ENCODE data around the gene ANKH.

ANKH gene

DNA sequence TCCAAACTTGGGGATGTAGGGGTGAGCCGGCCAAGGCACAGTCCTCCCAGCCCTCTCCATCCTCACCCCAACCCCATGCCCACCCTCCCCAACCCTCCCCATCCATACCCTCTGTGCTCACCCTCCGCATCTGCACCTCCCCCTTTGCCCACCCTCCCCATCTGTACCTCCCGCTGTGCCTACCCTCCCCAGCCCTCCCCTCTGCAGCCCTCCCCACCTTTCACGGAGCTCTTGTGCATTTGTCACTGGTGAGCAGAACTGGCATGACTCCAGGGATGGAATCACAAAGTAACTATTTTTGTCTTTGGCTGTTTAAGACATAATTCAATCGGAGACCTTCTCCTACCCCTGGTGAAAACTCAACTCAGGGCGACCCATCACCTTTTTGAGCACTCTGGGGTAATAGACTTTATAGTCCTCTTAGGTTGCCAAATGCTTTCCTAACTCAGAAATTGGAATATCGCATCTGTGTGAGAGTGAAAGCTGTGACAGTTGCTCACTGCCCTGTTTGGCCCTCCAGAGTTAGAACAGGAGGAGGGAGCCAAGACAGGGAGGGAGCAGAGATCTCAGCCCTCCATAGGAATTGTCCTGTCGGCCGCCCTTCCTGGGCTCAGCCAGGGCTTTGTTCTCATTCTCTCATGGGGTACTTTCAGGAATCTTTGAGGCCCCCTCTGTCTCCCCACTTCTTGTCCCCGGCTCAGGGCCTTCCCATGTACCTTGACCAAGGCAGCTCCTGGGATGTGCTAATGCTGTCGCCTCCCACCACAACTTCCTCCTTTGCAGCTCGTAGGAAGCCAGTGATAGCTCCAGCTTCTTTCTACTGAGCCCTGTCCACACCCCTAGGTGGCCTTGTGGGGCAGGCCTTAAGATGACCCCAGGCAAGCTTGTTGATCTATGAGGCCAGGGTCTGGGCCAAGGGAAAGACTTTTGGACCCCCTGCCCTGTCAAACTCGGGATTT is 170.8 kb downstream of the ANKH start:
- Histone ChIP-seq H3K9ac (ENCODE audit: low read length) (no peak overlapping the region), H3K36me3 (ENCODE audit: insufficient read depth, low read length) (peaks cover 31% of the 10 kb centered on the region), H3K27ac (ENCODE audit: low read depth, low read length) (no peak overlapping the region), H3K4me1 (ENCODE audit: insufficient read depth, low read length) (no peaks in the 10 kb centered on the region), H3K9me3 (ENCODE audit: low read length) (no peaks in the 10 kb centered on the region), H3K4me3 (ENCODE audit: low read depth in 1 of 2, low read length in 2 of 2) (no peak overlapping the region), H3K27me3 (ENCODE audit: control insufficient read depth in 1 of 2, insufficient read depth in 2 of 2, low read length in 2 of 2) (no peaks in the 10 kb centered on the region)

DNA sequence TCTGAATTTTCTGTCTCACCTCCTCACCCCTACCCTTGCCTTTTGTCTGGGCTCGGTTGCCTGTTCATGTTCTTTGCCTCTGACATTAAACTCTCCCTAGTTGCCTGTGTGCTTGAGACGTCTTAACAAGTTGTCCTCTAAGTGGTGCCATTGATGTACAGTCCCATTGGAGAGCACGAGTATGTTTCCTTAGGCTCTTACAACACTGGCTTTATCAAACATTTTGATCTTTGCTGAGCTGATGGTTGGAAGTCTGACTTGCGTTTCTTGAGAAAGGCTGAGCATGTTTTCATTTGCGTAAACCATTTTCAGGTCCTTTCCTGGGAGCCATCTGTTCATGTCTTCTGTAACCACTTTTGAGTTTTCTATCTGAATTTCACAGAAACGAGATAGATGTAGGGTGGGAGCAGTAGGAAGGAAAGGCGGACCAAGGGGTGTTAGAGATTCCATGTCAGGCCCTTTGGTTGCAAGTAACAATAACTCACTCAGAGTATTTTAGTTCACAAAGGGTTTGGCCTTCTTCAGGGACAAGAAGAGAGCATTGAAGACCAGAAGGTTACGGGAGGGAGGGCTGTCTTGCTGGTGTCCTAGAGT is 171.7 kb downstream of the ANKH start:
- Histone ChIP-seq H3K4me1 (ENCODE audit: insufficient read depth, low read length) (no peaks in the 10 kb centered on the region), H3K9me3 (ENCODE audit: low read length) (no peaks in the 10 kb centered on the region), H3K36me3 (ENCODE audit: insufficient read depth, low read length) (peaks cover 37% of the 10 kb centered on the region), H3K9ac (ENCODE audit: low read length) (no peak overlapping the region), H3K27me3 (ENCODE audit: control insufficient read depth in 1 of 2, insufficient read depth in 2 of 2, low read length in 2 of 2) (no peaks in the 10 kb centered on the region), H3K4me3 (ENCODE audit: low read depth in 1 of 2, low read length in 2 of 2) (no peak overlapping the region), H3K27ac (ENCODE audit: low read depth, low read length) (no peak overlapping the region)

DNA sequence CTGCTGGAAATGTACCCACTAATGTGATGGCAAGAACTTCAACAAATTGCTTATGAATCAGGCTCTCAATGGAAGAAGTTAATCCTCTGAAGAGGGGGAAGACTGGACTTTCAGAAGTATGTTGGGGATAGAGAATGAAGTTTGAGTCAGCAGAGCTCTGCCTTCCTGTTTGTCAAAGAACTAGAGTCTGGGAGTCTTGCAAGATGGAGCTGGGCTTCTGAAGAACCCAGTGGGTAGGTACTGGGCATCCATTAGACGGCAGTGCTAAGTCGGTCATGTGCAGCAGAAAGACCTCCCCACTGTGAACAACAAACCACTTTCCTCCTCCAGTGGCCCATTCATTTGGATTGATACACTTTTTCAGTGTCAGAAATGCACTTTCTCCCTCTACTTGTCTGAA is 172.4 kb downstream of the ANKH start:
- Histone ChIP-seq H3K4me1 (ENCODE audit: insufficient read depth, low read length) (no peaks in the 10 kb centered on the region), H3K27ac (ENCODE audit: low read depth, low read length) (no peak overlapping the region), H3K36me3 (ENCODE audit: insufficient read depth, low read length) (peaks cover 42% of the 10 kb centered on the region), H3K27me3 (ENCODE audit: control insufficient read depth in 1 of 2, insufficient read depth in 2 of 2, low read length in 2 of 2) (no peaks in the 10 kb centered on the region), H3K4me3 (ENCODE audit: low read depth in 1 of 2, low read length in 2 of 2) (no peak overlapping the region), H3K9me3 (ENCODE audit: low read length) (no peaks in the 10 kb centered on the region), H3K9ac (ENCODE audit: low read length) (no peak overlapping the region)

DNA sequence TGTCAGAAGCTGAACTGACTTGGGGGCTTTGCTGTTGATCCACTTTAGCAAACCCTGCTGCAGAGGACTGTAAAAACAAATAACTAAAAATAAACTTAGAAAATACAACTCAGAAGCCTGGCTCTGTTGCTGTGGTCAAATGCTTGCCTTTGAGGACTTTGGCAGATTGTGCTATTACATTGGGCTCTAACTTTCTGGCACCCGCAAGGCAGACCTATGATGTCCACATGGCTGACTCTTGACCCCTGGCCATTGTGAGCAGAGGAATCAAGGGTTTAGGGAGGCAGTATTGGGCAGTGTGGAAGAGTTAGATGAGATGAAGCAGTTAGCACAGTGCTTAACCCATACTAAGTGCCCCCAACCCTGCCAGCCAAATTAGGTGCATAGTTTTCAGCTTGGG is 173.1 kb downstream of the ANKH start:
- Histone ChIP-seq H3K27me3 (ENCODE audit: control insufficient read depth in 1 of 2, insufficient read depth in 2 of 2, low read length in 2 of 2) (no peaks in the 10 kb centered on the region), H3K4me3 (ENCODE audit: low read depth in 1 of 2, low read length in 2 of 2) (no peak overlapping the region), H3K27ac (ENCODE audit: low read depth, low read length) (no peak overlapping the region), H3K9ac (ENCODE audit: low read length) (no peak overlapping the region), H3K9me3 (ENCODE audit: low read length) (no peaks in the 10 kb centered on the region), H3K4me1 (ENCODE audit: insufficient read depth, low read length) (no peaks in the 10 kb centered on the region), H3K36me3 (ENCODE audit: insufficient read depth, low read length) (peaks cover 44% of the 10 kb centered on the region)

DNA sequence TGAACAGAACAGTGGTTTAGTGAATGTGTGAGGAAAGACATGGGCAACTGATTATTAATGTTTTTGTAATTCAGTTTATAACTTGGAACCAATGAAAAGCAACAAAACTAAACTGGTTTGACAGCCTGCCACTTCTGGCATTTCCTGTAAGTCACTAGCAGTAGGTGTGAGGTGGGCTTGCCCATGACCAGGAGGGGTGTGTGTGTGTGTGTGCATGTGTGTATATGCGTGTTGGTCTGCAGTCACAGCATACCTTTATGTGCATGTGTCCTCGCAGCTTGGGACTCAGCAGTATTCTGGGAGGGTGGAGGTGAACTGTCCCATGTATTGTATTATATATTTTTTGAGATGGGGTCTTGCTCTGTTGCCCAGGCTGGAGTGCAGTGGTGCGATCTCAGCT is 174.7 kb downstream of the ANKH start:
- Histone ChIP-seq H3K4me1 (ENCODE audit: insufficient read depth, low read length) (no peaks in the 10 kb centered on the region), H3K4me3 (ENCODE audit: low read depth in 1 of 2, low read length in 2 of 2) (no peak overlapping the region), H3K27ac (ENCODE audit: low read depth, low read length) (no peak overlapping the region)

DNA sequence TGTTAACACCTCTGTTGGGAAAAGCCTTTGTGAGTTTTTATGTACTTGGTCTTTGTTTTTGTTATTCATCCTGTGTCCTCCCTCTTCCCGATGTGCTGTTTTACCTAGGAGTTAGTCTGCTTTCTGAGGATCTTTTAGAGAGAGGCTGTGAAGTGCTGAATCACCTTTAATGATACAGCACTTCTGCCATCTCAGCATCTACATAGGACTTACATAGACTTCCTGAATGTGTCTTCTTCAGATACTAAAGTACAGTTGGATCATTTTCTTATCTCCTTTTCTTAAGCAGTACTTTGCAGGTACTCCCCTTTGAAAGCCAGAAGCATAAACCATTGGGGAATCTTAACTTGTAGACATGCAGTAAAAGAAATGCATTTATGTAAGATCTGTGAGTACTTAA is 175.5 kb downstream of the ANKH start:
- H3K36me3 ChIP-seq (ENCODE audit: insufficient read depth, low read length) = peaks cover 64% of the 10 kb centered on the region

More for the DNA sequence above, 174.7 kb downstream of the ANKH start:
- Histone ChIP-seq H3K36me3 (ENCODE audit: insufficient read depth, low read length) (peaks cover 56% of the 10 kb centered on the region), H3K9me3 (ENCODE audit: low read length) (no peaks in the 10 kb centered on the region), H3K9ac (ENCODE audit: low read length) (no peak overlapping the region), H3K27me3 (ENCODE audit: control insufficient read depth in 1 of 2, insufficient read depth in 2 of 2, low read length in 2 of 2) (no peaks in the 10 kb centered on the region)

DNA sequence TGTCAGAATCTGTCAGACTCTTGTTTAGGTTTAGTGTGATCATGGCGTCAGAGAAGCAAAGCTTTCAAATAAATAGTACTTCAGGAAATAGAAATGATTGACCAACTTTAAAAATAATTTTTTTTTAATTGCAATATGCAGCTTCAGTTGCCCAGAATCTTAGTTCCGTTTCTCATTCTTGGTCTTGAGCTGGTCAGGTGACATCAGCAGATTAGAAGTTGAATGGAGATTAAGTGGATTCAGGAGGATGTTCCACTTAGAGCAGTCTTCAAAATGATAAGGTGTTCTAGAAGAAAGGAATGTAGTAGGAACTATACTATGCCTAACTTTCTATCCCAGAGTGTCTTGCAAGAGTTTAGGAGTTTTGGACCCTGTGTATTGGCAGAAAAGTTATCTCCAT is 176.4 kb downstream of the ANKH start:
- peaks cover 3% of the 10 kb centered on the region for H3K9me3 ChIP-seq (ENCODE audit: low read length)
- peaks cover 73% of the 10 kb centered on the region for H3K36me3 ChIP-seq (ENCODE audit: insufficient read depth, low read length)
- H3K4me1 ChIP-seq (ENCODE audit: insufficient read depth, low read length) = no peaks in the 10 kb centered on the region
- H3K27me3 ChIP-seq (ENCODE audit: control insufficient read depth in 1 of 2, insufficient read depth in 2 of 2, low read length in 2 of 2) = no peaks in the 10 kb centered on the region
- H3K4me3 ChIP-seq (ENCODE audit: low read depth in 1 of 2, low read length in 2 of 2) = no peak overlapping the region
- no peak overlapping the region for H3K9ac ChIP-seq (ENCODE audit: low read length)
- H3K27ac ChIP-seq (ENCODE audit: low read depth, low read length) = no peak overlapping the region

More for the DNA sequence above, 175.5 kb downstream of the ANKH start:
- H3K9ac ChIP-seq (ENCODE audit: low read length) = no peak overlapping the region
- no peaks in the 10 kb centered on the region for H3K4me1 ChIP-seq (ENCODE audit: insufficient read depth, low read length)
- H3K27ac ChIP-seq (ENCODE audit: low read depth, low read length) = no peak overlapping the region
- no peaks in the 10 kb centered on the region for H3K9me3 ChIP-seq (ENCODE audit: low read length)
- H3K27me3 ChIP-seq (ENCODE audit: control insufficient read depth in 1 of 2, insufficient read depth in 2 of 2, low read length in 2 of 2) = no peaks in the 10 kb centered on the region
- H3K4me3 ChIP-seq (ENCODE audit: low read depth in 1 of 2, low read length in 2 of 2) = no peak overlapping the region

DNA sequence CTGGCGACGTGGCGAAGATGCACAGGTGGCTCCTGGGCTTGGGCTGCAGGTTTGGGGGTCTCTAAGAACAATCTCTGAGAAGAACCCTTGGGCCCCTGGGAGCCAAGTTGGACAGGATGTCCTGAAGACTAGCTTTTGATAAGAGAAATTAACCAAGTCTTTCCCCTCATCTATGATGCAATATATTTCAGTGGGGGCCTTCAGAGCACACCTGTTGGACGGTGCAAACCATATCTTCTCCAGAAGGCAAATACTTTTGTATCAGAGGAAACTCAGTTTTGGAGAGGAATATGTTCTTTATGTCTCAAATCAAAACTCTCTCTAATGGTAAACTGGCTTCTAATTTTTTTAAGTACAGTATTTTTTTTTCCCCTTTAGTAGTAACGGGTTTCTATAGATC is 178.5 kb downstream of the ANKH start:
- H3K9ac ChIP-seq (ENCODE audit: low read length) = no peak overlapping the region
- H3K27me3 ChIP-seq (ENCODE audit: control insufficient read depth in 1 of 2, insufficient read depth in 2 of 2, low read length in 2 of 2) = no peaks in the 10 kb centered on the region
- no peak overlapping the region for H3K4me3 ChIP-seq (ENCODE audit: low read depth in 1 of 2, low read length in 2 of 2)
- H3K9me3 ChIP-seq (ENCODE audit: low read length) = peaks cover 3% of the 10 kb centered on the region
- H3K27ac ChIP-seq (ENCODE audit: low read depth, low read length) = no peak overlapping the region
- peaks cover 73% of the 10 kb centered on the region for H3K36me3 ChIP-seq (ENCODE audit: insufficient read depth, low read length)
- H3K4me1 ChIP-seq (ENCODE audit: insufficient read depth, low read length) = no peaks in the 10 kb centered on the region

DNA sequence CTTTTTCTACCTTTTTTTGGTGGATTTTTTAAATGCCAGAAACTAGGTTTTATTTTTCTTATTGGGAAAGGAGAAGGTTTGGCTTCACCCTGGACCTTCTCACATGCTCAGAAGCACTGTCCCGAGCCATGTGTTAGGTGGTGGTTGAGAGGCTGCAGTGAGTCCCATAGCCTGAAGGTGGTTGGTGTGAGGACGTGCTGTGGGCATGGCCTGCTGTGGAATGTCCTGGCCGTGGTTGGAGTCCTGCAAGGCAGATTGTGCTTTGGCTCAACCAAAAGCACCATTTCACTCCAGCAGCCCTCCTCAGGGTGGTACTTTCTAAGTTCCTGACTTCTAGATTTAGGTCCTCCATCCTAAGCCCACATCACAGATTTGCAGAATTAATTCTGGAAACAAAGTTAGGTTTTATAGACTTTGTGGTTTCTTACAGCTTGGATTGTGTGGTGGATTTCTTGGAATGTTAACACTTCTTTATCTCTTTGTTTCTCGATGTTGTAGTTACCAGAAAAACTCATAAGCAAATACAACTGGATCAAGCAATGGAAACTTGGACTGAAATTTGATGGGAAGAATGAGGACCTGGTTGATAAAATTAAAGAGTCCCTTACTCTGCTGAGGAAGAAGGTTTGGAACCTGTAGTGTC is 184.4 kb downstream of the ANKH start:
- peaks cover 51% of the 10 kb centered on the region for H3K36me3 ChIP-seq (ENCODE audit: insufficient read depth, low read length)
- H3K27me3 ChIP-seq (ENCODE audit: control insufficient read depth in 1 of 2, insufficient read depth in 2 of 2, low read length in 2 of 2) = no peaks in the 10 kb centered on the region
- H3K9ac ChIP-seq (ENCODE audit: low read length) = no peak overlapping the region
- peaks cover 3% of the 10 kb centered on the region for H3K9me3 ChIP-seq (ENCODE audit: low read length)
- no peak overlapping the region for H3K4me3 ChIP-seq (ENCODE audit: low read depth in 1 of 2, low read length in 2 of 2)
- H3K27ac ChIP-seq (ENCODE audit: low read depth, low read length) = no peak overlapping the region
- H3K4me1 ChIP-seq (ENCODE audit: insufficient read depth, low read length) = no peaks in the 10 kb centered on the region

DNA sequence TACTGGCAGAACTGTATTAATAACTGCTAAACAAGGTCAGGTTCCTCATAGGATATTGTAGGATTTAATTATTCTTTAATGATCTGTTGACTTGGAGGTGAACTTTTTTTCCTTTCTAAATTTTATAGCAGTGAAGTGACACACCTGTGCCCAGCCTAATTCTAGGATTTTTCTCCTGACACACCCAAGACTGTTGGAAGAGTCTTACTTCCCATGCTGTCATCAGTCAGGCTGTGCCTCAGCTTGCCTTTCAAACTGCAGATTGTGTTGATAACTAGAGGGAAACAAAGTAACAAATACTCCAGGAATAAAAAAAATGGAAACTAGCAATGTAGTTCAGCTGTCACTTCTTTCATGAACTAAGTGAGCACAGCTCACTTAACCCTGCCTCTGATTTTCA is 185.1 kb downstream of the ANKH start:
- Histone ChIP-seq H3K36me3 (ENCODE audit: insufficient read depth, low read length) (peaks cover 51% of the 10 kb centered on the region), H3K9ac (ENCODE audit: low read length) (no peak overlapping the region), H3K9me3 (ENCODE audit: low read length) (peaks cover 3% of the 10 kb centered on the region), H3K4me3 (ENCODE audit: low read depth in 1 of 2, low read length in 2 of 2) (no peak overlapping the region), H3K27ac (ENCODE audit: low read depth, low read length) (no peak overlapping the region), H3K27me3 (ENCODE audit: control insufficient read depth in 1 of 2, insufficient read depth in 2 of 2, low read length in 2 of 2) (no peaks in the 10 kb centered on the region), H3K4me1 (ENCODE audit: insufficient read depth, low read length) (no peaks in the 10 kb centered on the region)

DNA sequence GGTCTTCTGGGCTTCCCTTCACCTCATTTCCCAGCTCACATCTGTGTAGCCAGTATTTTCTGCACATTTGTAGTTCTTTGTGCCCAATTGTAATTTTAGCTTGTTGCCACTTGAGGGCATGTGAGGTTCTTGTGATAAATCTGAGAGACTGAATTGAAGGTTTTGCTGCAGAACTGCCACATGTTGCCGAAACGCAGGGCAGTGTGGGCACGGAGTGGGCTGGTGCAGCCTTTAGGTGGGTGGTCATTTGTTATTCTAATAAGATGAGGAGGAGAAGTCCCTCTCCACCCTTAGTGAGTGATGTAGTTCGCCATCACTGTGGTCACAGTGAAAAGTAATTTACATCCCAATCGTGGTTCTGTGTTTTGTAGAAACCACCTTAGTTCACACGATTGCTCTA is 185.8 kb downstream of the ANKH start:
- H3K27ac ChIP-seq (ENCODE audit: low read depth, low read length) = no peak overlapping the region
- H3K4me1 ChIP-seq (ENCODE audit: insufficient read depth, low read length) = no peaks in the 10 kb centered on the region
- no peak overlapping the region for H3K4me3 ChIP-seq (ENCODE audit: low read depth in 1 of 2, low read length in 2 of 2)
- H3K9ac ChIP-seq (ENCODE audit: low read length) = no peak overlapping the region
- H3K9me3 ChIP-seq (ENCODE audit: low read length) = peaks cover 3% of the 10 kb centered on the region
- peaks cover 50% of the 10 kb centered on the region for H3K36me3 ChIP-seq (ENCODE audit: insufficient read depth, low read length)
- no peaks in the 10 kb centered on the region for H3K27me3 ChIP-seq (ENCODE audit: control insufficient read depth in 1 of 2, insufficient read depth in 2 of 2, low read length in 2 of 2)
